Fibroblast of skin of scalp (primary cell): ENCODE results near the gene ADAMTS2.
"Not testable (repeated sequence)": the region's sequence is repeated elsewhere in the genome, so short reads cannot be mapped to it uniquely, and the experiment has no call there.

ENCODE experiments used
- DNase-seq: peaks from one replicate; pipeline ENCODE4 v3.0.0-alpha.2; 2013

Gene ADAMTS2

GRCh38 chr5:179325296-179326031, 19.8 kb downstream of the ADAMTS2 start:
- DNase-seq, result no peak

GRCh38 chr5:179324760-179325295, 20.4 kb downstream of the ADAMTS2 start:
- no peak for DNase-seq

GRCh38 chr5:179324316-179324715, 20.9 kb downstream of the ADAMTS2 start:
- not testable (repeated sequence) for DNase-seq

GRCh38 chr5:179323026-179323870, 22.0 kb downstream of the ADAMTS2 start:
- DNase-seq, result no peak

GRCh38 chr5:179322071-179323025, 22.9 kb downstream of the ADAMTS2 start:
- DNase-seq, result peak; percentile 43

- DNase-seq, result no peak
These were observed 23.9 kb downstream of the ADAMTS2 start for GRCh38 chr5:179321206-179321987.

- peak; percentile 50 for DNase-seq
These were observed 25.4 kb downstream of the ADAMTS2 start for GRCh38 chr5:179319741-179320281.

GRCh38 chr5:179319123-179319522, 26.1 kb downstream of the ADAMTS2 start:
- DNase-seq, result no peak

GRCh38 chr5:179318221-179318955, 26.9 kb downstream of the ADAMTS2 start:
- DNase-seq, result peak; percentile 29

GRCh38 chr5:179317411-179318220, 27.6 kb downstream of the ADAMTS2 start:
- no peak for DNase-seq

GRCh38 chr5:179316982-179317381, 28.3 kb downstream of the ADAMTS2 start:
- no peak for DNase-seq

GRCh38 chr5:179316111-179316551, 29.1 kb downstream of the ADAMTS2 start:
- DNase-seq, result no peak

GRCh38 chr5:179315356-179315890, 29.8 kb downstream of the ADAMTS2 start:
- DNase-seq, result no peak

GRCh38 chr5:179314606-179315355, 30.5 kb downstream of the ADAMTS2 start:
- DNase-seq, result peak; percentile 38

GRCh38 chr5:179313849-179314521, 31.3 kb downstream of the ADAMTS2 start:
- peak; percentile 94 for DNase-seq

GRCh38 chr5:179312557-179313235, 32.6 kb downstream of the ADAMTS2 start:
- DNase-seq, result peak; percentile 13

- DNase-seq, result no peak
These were observed 33.7 kb downstream of the ADAMTS2 start for GRCh38 chr5:179311581-179311980.
